ENCODE results near the gene RSPH1.

Gene RSPH1

GRCh38 chr21:42425591-42425990 lies 70.4 kb downstream of the RSPH1 start:
- DNase-seq = no peak

GRCh38 chr21:42424914-42425541 lies 71.0 kb downstream of the RSPH1 start:
- DNase-seq = peak in 4 of 5 experiments; percentile 50 to 97 (median 84)

GRCh38 chr21:42423685-42424084 lies 72.3 kb downstream of the RSPH1 start:
- DNase-seq = no peak

- DNase-seq = peak in 3 of 5 experiments; percentile 23 to 90 (median 60)
Measured at GRCh38 chr21:42423197-42423675, 72.8 kb downstream of the RSPH1 start.

Measured in T-helper 2 cell (primary cell).